Upper lobe of right lung (tissue), 1 donor: Measurements from ENCODE around the gene RTN4RL1. TPM values are rescaled to one million over a fixed set of nuclear protein-coding genes. Genes with fewer than 3 reads are reported as not detected.

Experiments used
- ATAC-seq: fragments of 200-7000 bp; cut with Tn5 transposase; one replicate; pipeline ENCODE4 v1.9.1; 2020; ENCODE audit warnings: mild to moderate bottlenecking, moderate library complexity
- DNase-seq: peaks from one replicate; pipeline ENCODE4 v3.0.0-alpha.2; 2020
- H3K27ac ChIP-seq: fragments of 200-600 bp; one replicate; pipeline ENCODE4 v1.8.0; 2022
- H3K27me3 ChIP-seq: fragments of 200-600 bp; one replicate; pipeline ENCODE4 v1.8.0; 2022; ENCODE audit warnings: mild to moderate bottlenecking
- H3K36me3 ChIP-seq: fragments of 200-600 bp; one replicate; pipeline ENCODE4 v1.8.0; 2022
- H3K4me1 ChIP-seq: fragments of 200-600 bp; one replicate; pipeline ENCODE4 v1.8.0; 2022
- H3K4me3 ChIP-seq: fragments of 200-600 bp; one replicate; pipeline ENCODE4 v1.8.0; 2022; ENCODE audit warnings: mild to moderate bottlenecking
- H3K9me3 ChIP-seq: fragments of 200-600 bp; one replicate; pipeline ENCODE4 v1.8.0; 2022
- intact Hi-C: fragments of 100-400 bp; cut with DNase I; formaldehyde crosslinking; loops from one replicate; pipeline ENCODE4 v1.11.0; 2022
- total RNA-seq: library from RNA; stranded (reverse); fragmentation: NEBNext Ultra II Directional; extraction: Animal tissue kit (Norgen Biotek cat#: 25700); gene quantifications from one replicate; pipeline ENCODE4 v1.2.1, GENCODE V29; 2021
- TF ChIP-seq, protein P1 (sequence below): fragments of 200-600 bp; IDR thresholded peaks from one replicate; pipeline ENCODE4 v1.8.0; 2022; ENCODE audit warnings: antibody characterized with exemption
- donor health status: DM: no; HTN: yes; CAD: no; lungs with severe emphysema.

RTN4RL1 gene
- total RNA-seq, 1 donor from 2014 or later: 4.3 TPM

DNA sequence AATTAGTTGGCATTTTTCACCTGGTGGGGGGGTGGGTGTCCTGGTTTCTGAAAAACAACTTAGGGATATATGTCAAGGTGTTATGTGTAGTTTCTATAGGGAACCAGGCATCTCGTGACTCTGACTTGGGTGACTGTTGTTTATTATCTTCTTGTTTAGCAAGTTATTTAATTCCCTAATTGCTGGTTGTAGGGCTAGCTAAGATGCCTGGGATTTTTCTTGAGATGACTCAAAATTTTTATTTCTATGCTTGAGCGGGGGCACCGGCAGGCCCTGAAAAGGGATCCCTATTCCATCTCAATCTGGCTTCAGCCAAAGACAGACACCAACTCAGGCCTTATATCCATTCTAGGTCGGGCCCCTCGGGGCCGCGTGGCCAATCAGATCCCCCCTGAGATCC lies 8.0 kb upstream of the RTN4RL1 start:
- Histone ChIP-seq H3K36me3 (peaks cover 32% of the 10 kb centered on the region), H3K27ac (no peak overlapping the region), H3K4me3 (no peak overlapping the region), H3K4me1 (peaks cover 10% of the 10 kb centered on the region), H3K9me3 (no peaks in the 10 kb centered on the region), H3K27me3 (peaks cover 7% of the 10 kb centered on the region)
- no peak for ATAC-seq
- TF ChIP-seq, protein P1, sequence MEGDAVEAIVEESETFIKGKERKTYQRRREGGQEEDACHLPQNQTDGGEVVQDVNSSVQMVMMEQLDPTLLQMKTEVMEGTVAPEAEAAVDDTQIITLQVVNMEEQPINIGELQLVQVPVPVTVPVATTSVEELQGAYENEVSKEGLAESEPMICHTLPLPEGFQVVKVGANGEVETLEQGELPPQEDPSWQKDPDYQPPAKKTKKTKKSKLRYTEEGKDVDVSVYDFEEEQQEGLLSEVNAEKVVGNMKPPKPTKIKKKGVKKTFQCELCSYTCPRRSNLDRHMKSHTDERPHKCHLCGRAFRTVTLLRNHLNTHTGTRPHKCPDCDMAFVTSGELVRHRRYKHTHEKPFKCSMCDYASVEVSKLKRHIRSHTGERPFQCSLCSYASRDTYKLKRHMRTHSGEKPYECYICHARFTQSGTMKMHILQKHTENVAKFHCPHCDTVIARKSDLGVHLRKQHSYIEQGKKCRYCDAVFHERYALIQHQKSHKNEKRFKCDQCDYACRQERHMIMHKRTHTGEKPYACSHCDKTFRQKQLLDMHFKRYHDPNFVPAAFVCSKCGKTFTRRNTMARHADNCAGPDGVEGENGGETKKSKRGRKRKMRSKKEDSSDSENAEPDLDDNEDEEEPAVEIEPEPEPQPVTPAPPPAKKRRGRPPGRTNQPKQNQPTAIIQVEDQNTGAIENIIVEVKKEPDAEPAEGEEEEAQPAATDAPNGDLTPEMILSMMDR: no peak
- intact Hi-C loops: no loop called here
- DNase-seq: no peak

DNA sequence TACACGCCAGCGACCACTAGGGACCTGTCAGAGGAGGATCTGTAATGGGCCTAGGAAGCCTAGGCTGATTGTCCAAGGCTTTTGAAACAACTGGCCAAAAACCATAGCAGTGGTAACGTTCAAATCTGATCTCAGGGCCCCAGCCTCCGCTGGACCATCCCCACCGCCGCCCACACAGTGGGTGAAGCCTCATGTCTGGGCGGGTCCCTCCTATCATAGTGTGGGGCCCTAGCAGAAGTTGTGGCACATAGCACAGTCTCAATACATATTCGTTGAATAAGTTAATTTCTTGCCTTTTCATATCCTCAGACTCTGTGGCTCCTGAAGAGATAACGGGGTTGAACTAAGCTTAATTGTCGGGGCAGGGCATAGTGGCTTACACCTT lies 5.6 kb upstream of the RTN4RL1 start:
- no peak for DNase-seq
- TF ChIP-seq, protein P1: peak; percentile 45
- Histone ChIP-seq H3K36me3 (peaks cover 8% of the 10 kb centered on the region), H3K4me3 (peak overlapping the region; percentile 93), H3K4me1 (peaks cover 14% of the 10 kb centered on the region), H3K27me3 (peaks cover 27% of the 10 kb centered on the region), H3K27ac (peak overlapping the region; percentile 69), H3K9me3 (no peaks in the 10 kb centered on the region)
- intact Hi-C loops: no loop called here
- no peak for ATAC-seq

DNA sequence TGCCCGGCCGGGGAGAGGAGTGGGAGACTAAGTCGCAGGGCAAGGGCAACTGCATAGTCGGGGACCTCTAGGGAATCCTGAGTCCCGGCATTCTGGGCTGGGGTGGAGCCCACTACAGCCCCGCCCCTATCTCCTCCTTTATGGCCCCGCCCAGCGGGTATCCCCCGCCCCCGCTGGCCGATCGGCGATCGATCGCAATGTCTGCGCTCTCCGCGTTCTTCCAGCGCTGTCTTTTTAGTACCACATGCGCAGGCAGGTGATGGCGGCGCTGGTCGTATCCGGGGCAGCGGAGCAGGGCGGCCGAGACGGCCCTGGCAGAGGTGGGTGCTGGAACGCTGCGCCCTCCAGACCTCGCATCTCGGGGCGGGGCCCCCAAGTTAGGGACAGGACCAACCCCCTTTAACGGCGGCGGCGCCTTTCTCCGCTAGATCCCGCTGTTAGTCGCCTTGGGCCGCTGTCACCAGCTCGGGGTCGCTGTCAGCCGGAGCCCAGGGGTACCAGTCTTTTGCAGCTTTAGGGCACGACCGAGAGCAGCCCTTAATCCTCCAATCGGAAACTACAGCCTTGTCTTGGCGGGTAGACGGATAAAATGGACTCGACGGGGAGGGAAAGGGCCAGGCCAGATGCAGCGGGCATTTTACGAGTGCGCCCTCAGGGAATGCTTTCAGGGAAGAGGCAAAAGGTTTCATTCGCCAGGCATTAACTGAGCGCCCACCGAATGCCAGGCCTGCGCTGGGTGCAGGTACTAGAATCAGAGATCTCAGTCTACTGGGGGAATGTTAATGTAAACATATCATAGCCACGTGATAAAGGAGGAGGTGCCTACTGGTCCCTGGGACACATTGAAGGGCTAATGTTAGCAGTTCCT lies 5.0 kb upstream of the RTN4RL1 start, which contains the start of gene DPH1:
Gene DPH1, plus strand, starts transcription at position 243 of the 868 bp plus-strand sequence. Its CDS starts 17 bp downstream, at position 260.
- peak within 1 kb of the TSS; percentile 69 for H3K27ac ChIP-seq

GRCh38 chr17:2028737-2029136 lies 3.6 kb upstream of the RTN4RL1 start:
- H3K27me3 ChIP-seq: peaks cover 45% of the 10 kb centered on the region
- H3K4me3 ChIP-seq: no peak overlapping the region
- H3K9me3 ChIP-seq: no peaks in the 10 kb centered on the region
- H3K36me3 ChIP-seq: peaks cover 4% of the 10 kb centered on the region
- DNase-seq (no peak), ATAC-seq (no peak)
- H3K27ac ChIP-seq: no peak overlapping the region
- peaks cover 28% of the 10 kb centered on the region for H3K4me1 ChIP-seq
- TF ChIP-seq, protein P1: no peak
- intact Hi-C loops: loop anchor here (5.0 kb wide), 1 partner anchor 121 kb away; no protein-coding TSS in a partner anchor

More for the DNA sequence above, 5.0 kb upstream of the RTN4RL1 start, which contains the start of gene DPH1:
- peaks cover 31% of the 10 kb centered on the region for H3K27me3 ChIP-seq
- peaks cover 18% of the 10 kb centered on the region for H3K4me1 ChIP-seq
- H3K36me3 ChIP-seq: peaks cover 5% of the 10 kb centered on the region
- DNase-seq (peak; percentile 94), ATAC-seq (peak; percentile 93)
- TF ChIP-seq, protein P1: no peak
- no peaks in the 10 kb centered on the region for H3K9me3 ChIP-seq
- H3K4me3 ChIP-seq: peak within 1 kb of the TSS; percentile 93
- intact Hi-C loops: loop anchor here (5.0 kb wide), 1 partner anchor 123 kb away; no protein-coding TSS in a partner anchor

DNA sequence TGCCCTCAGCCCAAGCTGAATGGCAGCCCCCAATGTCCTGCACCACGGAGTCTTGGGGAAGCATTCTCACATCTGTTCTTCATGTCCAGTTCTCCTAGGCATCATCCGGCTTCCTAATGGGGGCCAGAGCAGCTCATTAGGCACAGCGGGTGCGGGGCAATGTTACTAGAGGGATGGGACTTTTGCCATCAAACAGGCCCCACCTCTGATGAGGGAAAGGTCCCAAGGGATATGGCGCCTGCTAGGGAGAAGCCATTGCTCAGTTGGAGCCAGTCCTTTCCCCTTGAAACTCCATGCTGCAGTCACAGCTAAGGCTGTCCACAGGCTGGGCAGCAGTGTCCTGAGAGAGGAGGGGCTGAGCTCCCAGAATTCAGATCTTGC lies 3.1 kb upstream of the RTN4RL1 start:
- no peak overlapping the region for H3K27ac ChIP-seq
- ATAC-seq: no peak
- no peak overlapping the region for H3K4me3 ChIP-seq
- no peaks in the 10 kb centered on the region for H3K36me3 ChIP-seq
- no peaks in the 10 kb centered on the region for H3K9me3 ChIP-seq
- H3K27me3 ChIP-seq: peaks cover 46% of the 10 kb centered on the region
- TF ChIP-seq, protein P1: no peak
- intact Hi-C loops: loop anchor here (5.0 kb wide), 1 partner anchor 121 kb away; no protein-coding TSS in a partner anchor
- H3K4me1 ChIP-seq: peaks cover 32% of the 10 kb centered on the region
- DNase-seq: no peak
